HG03280 (cell line): Measurements from ENCODE around the gene CLSTN2.

Source experiments
- ATAC-seq: cut with Tn5 transposase; IDR thresholded peaks from one replicate; pipeline ENCODE4 v1.9.1; 2021; ENCODE audit warnings: mild to moderate bottlenecking, moderate library complexity; ENCODE audit not compliant: unreplicated experiment

Gene CLSTN2

DNA sequence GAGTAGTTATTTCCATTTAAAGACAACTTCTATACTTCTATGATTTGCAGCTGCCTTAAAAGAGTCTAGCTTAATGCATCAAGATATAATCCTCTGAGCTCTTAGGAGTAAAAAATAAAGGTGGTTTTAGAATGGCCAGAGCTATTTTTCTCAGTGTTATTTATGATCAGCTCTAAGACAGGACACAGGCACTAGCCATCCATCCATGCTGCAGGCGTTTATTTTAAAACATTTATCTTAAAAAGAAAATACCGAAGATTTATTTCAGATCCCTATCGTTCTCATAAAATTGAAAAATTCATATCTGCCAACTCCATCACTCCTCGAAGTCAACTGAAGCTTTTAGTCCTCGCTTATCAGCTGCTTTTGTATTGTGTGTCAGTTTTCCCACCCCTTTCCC, 243.5 kb downstream of the CLSTN2 start:
- no peak for ATAC-seq

DNA sequence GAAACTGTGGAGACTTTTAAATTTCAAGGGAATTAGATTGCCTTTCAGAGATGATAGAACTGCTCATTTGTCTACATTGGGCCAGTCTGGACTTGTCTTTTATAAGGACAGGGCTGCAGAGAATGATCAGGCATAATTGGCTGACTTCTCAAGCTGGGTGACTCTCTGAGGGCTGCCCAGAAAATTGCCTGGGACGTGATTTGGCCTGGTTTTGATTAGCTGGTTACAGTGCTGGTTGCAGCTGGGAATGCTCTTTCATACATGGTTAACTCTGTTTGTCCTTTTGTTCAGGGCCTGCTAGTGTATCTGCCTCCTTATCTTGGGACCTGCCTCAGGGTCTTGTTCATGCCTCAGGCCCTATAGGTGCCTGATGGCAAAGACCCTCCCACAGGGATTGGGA, 245.6 kb downstream of the CLSTN2 start:
- no peak for ATAC-seq

DNA sequence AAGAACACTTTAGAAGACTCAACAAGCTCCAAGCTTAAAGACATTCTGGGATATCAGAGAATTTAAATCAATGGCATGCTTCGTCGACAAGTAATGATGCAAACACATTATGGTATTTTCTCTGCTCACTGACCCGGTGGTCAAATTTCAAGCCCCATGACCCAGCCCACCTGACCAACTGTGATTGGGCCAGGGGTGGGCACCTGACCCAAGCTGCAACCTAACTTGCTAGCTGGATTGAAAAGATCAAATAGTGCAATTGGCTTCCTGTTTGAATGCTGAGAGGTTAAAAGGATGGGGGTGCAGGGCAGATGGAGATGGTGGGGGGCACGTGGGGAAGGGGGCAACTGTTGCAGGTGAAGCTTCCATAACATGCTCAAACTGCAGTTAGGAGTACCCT, 250.4 kb downstream of the CLSTN2 start:
- ATAC-seq: no peak

DNA sequence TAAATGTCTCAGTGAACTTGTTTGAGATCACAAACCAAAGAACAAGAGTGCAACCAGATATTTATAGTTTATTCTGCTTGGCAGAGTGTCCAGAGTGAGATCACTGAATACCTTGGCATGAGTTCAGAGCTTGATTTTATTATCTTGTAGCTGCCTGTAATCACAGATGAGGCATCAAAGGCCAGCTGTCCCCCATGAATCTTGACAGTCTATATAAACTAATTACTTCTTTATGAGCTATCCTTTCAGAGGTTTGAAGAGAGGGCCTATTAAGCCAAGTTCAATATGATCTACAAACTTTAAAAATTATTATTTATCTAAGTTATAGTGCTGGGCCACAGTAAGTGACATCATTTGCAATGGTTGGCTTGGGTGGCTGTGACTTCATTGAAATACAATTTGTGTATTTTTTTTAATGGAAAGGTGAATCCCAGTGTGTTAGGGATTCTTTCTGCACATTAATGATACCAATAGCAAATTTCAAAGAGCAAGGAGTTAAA, 251.5 kb downstream of the CLSTN2 start:
- no peak for ATAC-seq

DNA sequence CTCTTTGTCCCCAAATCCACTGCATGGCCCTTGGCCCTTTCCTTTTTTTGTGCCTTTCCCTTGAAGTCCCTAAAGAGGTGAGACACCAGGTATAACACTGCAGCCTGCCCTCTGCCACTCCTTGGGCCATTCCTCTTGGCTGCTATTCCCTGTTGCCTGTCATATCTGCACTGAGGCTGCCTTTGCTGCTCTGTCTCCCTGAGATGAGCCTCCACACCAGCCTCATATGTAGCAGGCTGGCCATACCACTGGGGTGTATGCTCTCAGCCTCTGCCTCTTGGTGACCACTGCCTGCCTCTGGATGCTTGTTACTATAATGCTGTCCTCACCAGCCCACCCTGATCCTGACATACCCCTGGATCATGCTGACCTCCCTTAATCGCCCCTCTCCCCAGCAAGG, 252.0 kb downstream of the CLSTN2 start:
- ATAC-seq: no peak

DNA sequence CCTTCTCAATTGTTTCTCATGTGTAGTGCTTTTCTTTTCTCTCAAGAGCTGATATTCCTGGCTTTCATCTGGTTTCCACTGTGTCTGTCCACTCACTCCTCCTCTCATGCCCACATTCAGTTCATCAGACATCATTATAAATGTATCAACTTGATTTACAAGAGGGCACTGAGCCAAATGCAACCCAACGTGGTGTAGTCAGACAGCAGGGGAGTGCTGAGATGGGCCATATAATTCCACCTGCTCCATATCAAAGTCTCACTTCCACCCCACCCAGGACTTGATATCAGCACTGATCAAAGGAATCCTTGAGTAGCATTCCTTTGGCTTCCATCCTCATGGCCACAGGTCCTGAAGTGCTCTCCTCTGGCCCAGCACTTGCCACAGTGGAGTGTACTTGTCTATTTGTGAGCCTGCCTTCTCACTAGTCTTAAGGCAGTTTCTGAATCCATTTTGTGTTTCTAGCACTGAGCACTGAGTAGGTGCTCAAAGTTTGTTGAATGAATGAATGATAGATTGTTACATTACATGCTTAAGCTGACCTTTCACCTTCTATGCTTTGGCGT, 252.8 kb downstream of the CLSTN2 start:
- no peak for ATAC-seq

DNA sequence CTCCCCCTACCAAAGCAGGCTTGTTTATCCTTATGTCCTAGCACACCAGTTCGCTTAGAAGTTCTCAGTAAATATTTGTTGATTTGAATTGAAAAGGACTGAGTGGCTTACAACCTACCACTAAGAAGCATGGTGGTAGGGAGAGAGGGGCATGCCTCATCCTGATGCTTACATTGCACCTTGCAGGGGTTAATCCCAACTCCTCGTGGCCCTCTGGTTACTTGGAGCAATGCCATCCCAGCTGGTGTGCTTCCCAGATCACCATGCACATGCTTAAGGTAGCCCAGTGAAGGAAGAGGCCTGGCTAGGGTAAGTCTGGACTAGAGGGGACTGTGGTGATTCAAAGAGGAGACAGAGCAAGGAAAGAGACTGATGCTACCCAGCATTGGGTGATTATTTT, 253.3 kb downstream of the CLSTN2 start:
- no peak for ATAC-seq

DNA sequence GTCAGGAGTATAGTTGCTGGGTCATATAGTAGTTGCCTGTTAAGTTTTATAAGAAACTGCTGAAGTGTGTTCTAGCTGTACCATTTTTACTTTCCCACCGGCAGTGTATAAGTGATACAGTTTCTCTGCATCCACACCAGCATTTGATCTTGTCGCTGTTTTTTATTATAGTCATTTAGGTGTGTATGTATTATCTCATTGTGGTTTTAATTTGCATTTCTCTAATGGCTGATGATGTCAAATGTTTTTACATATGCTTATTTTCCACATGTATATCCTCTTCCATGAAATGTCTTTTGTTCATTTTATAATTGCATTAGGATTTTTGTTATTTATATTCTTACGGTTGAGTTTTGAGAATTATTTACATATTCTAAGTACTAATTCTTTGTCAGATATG, 254.3 kb downstream of the CLSTN2 start:
- ATAC-seq: no peak

DNA sequence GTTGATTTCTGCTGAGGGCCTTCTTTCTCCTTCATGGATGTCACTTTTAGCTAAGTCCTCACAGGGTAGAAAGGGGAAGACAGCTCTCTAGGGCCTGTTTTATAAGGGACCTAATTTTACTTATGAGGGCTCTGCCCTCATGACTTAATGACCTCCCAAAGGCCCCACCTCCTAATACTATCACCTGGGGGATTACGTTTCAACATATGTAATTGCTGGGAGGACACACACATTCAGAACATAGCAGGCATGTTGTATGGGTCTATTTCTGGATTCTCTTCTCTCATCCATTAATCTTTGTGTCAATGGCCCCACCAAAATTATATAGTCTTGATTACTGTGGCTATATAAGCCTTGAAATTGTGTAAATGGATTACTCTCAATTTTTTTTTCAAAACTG, 255.0 kb downstream of the CLSTN2 start:
- ATAC-seq: no peak

DNA sequence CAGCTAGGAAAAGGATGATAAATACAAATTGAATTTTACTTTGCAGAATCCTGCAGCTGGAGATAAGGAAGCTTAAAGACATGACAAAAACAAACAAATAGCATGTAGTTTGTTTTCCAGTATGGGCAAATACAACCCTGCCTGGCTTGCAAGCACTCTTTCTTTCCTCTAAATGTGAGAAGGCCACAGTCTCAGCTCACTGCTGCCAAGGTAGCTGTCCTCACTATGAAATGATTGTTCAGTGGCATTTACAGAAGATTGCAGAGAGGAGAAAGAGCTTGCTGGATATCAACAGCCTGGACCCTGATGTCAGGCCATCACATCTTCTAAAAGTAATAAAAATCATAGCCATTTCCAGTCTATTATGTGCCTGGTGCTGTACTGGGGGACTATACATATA, 262.0 kb downstream of the CLSTN2 start:
- ATAC-seq: no peak

DNA sequence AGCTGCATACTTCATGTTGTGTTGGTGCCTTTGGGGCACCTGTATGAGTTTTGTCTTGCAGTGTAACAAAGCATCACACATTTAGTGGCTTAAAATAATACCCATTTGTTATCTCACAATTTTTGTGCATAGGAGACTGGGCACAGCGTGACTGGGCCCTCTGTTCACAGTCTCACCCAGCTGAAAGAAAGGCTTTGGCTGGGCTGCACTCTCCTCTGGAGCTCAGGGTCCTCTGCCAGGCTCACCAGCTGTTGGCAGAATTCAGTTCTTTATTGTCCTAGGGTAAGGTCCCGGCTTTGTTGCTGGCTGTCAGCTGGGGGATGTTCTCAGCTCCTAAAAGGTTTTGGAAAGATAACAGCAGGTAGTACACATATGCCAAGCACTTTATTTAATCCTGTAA, 263.3 kb downstream of the CLSTN2 start:
- ATAC-seq: no peak

DNA sequence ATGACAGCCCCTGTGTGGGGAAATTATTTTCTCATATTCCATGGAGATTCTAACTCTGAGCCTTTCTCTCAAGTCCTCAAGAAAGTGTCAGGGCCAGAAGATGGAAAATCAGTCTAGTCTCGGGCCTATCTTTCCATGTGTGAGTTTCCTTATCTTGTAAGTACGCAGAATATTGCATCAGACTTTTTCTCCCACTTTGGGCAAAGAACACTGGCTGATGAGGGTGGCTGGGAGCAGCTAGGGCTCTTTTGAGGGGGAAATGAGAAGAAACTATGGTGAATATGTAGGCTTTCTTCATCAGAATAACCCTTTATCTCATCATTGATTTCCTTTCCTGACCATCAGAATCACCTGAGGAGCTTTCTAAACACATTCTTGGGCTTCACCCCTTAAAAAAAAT, 264.0 kb downstream of the CLSTN2 start:
- ATAC-seq: no peak

DNA sequence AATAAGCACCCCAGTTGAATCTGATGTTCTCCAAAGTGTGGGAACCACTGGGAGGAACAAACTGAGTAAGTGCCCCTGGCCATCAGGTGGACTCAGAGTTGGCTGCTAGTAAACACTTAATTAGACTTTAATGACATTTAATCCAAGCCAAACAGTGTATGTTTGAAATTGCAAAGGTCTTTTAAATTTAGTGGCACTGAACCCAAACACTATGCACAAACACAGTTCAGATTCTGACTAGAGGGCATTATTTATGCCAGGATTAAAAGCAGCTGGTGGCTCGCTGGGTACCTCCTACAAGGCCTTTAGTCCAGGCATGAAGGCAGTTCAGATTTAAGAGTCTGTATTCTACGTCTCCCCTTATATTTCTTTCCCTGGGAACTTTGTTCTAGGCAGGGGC, 264.8 kb downstream of the CLSTN2 start:
- ATAC-seq: no peak

DNA sequence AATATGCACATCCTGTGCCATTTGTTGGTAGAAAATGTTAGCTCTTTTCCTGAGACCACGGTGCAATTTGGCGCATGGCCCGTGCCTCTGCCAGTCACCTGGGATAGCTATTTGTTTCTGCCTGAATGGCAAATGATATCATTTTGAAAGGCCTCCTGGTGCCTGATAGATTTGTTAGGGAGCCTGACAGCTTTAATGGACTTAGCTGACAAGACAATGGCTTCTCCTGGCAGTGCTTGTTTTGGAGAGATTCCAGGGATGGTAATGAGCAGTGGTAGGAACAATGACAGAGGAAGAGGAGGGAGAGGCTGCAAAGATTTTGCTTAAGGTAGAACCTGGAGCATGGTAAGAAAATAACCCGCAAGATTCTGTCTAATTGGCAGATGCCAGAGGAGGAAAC, 268.5 kb downstream of the CLSTN2 start:
- ATAC-seq: no peak

DNA sequence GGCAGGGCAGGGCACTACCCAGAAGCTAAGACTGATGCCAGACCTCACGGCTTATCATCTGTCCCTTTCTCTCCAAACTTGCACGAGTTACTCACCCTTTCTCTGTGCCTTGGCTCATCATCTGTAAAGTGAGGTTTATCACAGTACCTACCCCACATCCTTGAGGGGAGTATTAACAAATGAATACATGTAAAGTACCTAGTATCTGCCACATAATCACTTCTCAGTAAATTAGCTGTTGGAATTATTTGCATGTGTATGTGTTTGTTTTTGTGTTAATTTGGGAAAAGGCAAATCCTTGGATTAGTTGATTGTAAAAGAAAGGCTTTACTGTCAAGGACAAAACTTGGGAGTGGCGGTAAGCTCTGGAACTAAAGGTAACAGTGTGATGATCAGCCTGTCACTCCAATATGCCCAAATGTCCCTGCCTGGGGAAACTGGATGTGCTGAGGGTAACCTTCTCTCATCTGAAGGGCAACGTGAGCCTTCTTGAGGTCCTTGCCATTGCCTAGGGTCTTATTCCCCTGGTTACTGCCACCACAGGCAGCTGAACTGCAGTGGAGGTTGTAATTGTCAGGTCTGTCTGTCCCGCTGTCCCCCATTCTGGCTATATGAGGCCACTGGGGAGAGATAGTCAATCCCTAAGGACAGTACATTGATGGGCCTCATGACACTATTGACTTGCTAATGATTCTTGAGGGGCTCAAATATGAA, 269.4 kb downstream of the CLSTN2 start:
- no peak for ATAC-seq

DNA sequence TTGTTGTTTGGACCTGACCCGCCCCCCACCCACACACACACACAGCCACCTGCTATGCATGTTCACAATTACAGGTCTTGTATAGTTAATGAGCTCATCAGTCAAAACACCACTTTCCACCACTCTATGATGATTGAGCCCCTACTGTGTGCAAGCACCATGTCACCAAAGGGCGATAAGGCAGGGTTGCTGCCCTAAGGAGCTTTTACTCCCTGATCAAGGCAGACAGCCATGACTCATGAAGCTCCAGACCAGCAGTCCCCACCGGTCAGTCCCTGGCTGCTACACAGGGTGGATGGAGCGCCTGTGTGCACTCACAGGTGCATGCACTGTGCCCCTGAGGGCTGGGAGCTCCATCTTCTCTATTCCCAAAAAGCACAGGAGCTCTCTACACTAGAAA, 270.6 kb downstream of the CLSTN2 start:
- ATAC-seq: no peak

DNA sequence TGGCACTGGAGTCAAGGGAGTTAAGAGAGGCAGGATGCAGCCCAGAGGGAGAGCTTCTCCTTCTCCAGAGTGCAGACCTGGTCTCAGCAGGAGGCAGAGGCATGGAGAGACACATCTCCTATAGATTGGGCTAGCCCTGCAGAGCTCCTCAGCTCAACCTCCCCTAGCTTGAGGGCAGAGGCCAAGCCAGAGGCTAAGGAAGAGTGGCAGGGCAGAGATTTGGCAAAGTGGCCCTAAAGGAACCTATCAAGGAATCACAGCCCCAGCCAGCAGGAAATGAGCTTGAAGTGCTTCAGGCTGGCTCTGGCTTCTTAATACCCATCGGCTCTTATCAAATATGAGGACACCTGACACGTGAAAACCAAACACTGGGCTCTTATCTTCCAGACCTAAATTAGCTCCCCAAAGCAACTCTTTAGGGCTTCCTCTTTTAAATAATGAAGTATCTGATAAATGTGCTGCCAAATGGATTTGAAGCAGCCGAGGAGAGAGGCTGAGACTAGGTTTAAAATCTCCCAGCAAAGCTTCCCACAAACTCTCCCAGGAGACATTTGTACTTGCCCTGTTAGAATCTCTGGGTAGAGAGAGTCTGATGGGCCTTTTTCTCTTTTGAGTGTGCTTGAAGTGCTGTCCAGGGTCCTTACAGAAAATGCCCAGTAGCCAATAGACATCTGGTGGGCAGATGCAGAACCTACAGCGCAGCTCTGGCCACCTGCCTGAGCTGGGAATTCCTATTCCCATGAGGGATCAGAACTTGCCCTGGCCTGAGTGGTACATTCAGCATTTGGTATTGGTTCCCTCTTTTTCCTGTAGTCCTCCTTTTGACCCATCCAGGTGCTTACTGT, 271.4 kb downstream of the CLSTN2 start:
- no peak for ATAC-seq

DNA sequence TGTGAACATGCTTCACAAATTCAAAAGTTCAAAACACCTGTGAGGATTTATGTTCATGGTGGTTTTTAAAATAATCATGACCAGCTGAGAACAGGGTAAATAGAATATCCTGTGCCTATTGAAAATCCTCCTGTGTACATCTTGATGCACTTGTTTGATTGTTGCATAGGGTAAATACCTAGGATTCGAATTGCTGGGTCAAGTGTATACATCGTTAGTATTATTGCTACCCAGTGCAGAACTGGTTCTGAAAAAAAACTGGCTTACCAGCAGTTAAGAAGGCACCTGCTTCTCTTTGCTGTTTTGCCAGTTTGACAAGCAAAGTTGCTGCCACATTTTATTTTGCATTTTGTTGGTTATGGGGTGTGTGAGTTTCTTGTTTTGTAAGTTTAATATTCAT, 272.6 kb downstream of the CLSTN2 start:
- no peak for ATAC-seq

DNA sequence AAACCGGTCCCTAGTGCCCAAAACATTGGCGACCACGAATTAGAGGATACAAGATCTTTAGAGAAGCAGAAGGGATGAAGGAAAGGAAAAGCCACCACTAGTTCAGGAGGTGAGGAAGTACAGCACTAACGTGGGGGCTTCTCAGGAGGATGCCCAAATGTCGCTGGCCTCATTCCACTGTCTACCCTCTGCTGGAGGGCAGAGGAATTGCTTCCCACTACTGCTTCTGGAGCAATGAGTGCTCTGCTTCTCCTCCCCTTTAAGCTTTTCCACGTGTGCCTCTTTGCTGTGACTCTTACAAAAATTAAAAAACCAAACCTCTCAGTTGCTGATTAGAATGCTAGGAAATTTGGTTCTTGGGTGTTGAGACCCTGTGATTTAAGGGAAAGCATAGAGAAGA, 281.3 kb downstream of the CLSTN2 start:
- ATAC-seq: no peak

DNA sequence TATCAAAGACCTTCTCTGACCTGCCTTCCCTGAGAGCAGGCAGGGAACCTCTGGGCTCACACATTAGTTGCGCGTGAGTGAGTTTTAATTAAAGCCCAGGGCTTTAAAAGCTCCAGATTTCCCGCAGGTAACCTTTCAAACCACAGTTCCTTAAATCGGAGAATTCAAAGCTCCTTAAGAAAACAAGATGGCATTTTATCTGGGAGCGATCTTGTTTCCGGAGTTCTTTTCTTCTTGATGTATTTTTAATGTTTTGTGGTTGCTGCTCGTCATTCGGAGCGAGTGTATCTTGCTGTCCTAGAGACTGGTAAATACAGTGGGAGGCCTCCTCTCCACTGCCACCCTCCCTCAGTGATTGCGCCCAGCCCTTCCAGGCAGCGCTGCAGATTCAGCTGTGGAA, 284.3 kb downstream of the CLSTN2 start:
- ATAC-seq: no peak

DNA sequence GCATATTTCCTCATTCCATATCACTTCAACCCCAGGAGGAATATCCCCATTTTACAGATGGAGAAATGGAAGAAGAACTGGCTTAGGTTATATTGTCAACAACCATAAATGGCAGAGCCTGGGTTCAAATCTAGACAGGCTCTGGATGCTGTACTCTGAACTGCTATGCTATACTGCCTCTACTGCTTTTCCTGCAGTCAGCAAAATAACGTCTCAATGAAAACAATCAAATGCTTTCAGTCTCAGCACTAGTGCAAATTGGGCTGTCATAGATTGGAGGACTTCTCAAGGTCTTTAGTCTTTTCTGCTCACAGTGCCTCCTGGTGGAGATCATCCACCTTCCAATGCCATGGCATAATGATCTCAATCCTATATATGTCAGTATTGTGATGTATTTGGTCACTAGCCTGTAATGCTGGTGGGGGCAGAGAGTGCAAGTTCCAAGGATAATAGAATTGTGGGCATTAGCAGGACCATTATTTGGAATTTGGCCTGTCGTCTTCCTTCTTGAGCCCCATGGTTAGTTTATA, 285.0 kb downstream of the CLSTN2 start:
- ATAC-seq: no peak

DNA sequence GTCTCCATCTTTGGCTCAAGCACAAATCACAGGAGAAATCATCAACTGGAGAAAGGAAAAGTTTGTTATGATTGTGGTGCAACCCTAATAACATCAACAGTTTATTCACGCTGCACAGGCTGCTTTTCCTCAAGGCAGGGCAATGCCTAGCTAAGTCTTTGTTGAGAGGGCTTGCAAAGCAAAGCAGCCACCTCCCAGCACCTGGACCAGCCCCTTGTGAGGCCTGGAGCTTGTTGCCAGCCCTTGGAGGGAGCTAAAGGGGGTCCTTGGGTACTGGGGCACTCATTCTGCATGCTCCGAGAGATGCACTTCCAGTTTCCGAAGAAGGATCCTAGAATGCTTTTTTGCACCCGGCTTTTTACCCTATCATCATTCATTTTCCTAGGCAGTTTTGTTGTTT, 288.2 kb downstream of the CLSTN2 start:
- ATAC-seq: no peak
